ENCODE data around the gene ERG.

ERG gene

DNA sequence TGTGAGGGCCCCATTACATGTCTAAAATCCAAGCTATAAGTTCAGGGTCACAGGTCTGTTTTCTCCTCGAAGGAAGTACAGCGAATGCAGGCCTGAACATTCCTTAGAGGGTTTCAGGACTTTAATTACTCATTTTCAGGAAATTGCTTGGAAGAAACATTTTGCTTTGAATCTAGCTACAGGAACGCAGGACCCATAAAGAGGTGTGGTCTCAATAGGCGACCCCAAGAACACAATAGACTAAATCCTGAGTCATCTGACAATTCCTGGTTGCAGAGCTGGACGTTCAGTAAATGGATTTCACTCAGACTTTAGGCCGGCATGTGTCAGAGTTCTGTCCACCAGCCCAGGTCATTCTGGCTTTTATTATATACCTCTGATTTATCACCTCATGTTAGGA, 1.0 kb upstream of the ERG start:
- DNase-seq (ENCODE audit: low read depth): no peak

DNA sequence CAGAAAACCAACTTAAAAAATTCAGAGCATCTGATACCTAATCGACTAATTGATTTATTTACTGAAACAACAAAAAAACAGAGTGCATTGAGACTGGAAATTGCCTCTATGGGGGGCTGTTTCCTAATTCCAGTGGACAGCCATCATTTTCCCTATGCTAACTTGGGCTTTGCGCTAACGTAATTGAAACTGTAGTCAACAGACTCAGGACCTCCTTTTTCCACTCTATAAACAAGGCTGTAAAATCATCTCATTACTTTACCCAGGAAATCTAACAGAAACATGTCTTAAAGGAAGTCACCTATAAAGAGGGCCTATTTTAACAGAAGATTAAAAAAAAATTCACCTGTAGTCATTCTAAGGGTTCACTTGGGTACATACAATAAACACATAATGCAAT, 2.1 kb downstream of the ERG start:
- no peak for DNase-seq (ENCODE audit: low read depth)

DNA sequence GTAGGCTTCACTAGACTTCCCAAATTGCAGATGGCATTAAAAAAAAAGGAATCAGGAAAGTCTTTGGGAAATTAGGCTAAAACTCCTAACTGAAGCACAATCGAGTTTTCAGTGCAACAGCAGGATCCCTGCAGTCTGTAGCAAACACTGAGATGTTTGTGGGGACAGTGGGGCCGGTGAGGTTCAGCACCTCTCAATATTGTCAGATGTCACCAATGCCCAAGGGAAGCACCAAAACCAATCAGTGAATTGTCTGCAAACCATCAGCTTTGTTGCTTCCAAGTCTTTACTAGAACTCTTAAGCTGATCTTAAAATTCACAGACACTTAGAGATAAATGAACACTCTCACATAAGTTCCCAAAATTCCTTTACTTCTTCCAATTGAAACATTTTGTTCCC, 2.6 kb downstream of the ERG start:
- no peak for DNase-seq (ENCODE audit: low read depth)

DNA sequence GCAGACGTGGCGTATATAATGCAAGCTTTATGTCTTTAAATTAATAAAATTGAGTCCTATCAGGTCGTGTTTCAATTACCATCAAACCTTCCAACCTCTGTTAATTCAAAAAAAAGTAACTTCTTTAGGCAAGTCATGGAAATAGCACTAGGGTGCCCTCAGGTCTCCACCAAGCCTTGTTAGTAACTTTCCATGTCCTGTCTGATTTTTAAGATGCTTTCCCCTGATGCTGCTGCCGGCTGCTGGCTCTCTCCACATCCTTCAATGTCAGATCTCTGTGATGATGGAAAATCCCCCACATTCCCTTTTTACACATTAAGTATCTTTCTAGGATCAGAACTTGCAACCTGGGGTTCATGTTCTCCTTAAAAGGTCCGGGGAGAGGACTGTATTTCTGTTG, 3.0 kb downstream of the ERG start:
- no peak for DNase-seq (ENCODE audit: low read depth)

DNA sequence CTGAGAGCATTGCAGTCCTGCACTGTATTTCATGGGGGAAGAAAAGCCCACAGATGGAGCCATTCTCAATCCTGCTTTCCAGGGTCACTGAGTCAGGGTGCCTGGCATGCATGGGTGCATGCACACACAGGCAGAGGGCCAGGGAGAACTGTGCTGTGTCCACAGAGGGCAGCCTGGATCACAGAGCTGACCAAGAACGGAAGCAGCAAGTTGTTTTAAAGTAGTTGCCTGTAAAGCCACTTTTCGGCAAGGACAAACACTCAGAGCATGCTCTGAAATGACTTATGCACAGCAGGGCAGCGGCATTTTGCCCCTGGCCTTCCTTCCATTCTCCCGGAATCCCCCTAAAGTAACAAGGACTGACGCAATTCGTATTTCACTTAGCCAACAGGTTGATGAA, 3.6 kb downstream of the ERG start:
- DNase-seq (ENCODE audit: low read depth): no peak

DNA sequence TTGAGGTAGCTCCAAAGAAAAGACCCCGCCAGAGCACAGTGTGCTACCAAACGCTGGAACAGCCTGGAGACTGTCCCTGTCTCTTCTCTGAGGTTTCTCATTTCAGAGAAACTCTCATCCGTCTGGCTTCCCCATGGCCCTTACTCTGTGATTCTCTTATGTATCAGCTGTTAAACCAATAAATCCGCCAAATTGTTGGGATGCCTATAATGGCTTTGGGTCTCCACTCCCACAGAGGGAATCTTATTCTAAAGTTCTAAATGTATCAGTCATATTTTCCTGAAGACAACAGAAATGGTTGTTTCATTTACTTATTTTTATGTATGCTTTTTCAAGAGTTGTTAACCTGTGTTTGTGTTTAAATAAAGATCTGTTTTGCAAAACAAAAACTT, 4.0 kb downstream of the ERG start:
- DNase-seq (ENCODE audit: low read depth): no peak

DNA sequence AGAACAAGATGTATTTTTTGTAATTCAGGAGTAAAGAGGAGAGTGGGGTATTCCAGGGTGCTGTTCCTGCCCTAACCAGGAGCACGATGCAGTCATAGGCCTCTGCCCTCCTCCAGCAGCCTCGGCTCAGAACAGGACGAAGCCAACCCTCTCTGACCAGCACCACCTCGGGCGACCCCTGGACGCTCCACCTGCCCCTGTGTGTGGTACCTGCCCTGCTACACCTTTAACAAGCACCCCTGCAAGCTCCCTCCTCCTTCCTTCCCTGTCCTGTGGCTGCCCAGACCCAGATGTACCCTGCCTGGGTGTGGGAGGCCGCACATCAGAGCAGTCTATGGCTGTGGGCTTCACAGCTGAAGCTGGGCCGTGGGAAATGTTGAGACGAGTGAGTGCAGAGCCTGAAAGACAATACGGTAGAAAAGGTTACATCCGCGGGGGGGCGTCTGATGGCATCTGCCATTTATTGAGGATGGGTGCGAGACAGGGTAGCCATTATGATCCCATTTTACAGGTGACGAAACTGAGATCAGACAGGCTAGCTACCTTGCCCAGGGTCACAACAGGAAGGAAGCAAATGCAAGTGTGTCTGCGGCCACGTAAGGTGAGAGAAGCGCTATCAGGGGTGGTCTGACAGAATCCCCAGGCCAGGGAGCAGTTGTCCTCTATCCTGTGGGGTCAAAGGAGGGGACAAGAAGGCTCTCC, 4.6 kb downstream of the ERG start:
- DNase-seq (ENCODE audit: low read depth): no peak

DNA sequence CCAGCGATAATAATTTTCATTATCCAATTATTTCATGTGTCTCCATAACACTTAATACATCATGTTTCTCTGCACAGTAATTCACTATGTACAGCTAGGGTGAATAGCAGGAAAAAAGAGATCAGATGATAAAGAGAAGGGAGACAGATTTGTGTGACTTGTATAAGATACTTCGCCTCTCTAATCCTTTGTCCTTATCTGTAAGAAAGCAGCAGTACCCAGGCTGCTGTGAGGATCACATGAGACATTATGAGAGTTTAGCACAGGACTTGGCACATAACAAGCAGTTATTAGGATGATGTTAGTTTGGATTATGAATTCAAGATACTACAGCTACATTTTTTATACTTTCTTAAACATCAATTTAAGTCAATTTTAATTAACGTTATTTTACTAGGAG, 6.3 kb downstream of the ERG start:
- no peak for DNase-seq (ENCODE audit: low read depth)

DNA sequence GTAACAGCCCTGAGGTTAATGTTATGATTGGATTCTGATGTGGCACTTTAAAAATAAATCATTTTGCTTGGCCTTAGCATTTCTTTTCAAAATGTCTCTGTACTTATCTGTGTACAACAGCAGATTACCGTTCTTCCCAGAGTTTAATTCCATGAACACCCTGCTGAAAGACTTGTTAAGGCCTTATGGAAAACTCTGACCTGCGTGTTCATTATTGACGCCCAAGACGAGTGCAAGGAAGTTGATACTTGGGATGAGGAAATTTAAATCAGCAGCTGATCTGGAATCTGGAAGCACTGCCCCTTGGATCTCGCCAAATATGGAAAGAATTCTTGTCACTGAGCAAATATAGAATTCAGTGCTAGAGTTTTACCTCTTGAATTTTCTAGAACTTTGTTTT, 6.7 kb downstream of the ERG start:
- no peak for DNase-seq (ENCODE audit: low read depth)

DNA sequence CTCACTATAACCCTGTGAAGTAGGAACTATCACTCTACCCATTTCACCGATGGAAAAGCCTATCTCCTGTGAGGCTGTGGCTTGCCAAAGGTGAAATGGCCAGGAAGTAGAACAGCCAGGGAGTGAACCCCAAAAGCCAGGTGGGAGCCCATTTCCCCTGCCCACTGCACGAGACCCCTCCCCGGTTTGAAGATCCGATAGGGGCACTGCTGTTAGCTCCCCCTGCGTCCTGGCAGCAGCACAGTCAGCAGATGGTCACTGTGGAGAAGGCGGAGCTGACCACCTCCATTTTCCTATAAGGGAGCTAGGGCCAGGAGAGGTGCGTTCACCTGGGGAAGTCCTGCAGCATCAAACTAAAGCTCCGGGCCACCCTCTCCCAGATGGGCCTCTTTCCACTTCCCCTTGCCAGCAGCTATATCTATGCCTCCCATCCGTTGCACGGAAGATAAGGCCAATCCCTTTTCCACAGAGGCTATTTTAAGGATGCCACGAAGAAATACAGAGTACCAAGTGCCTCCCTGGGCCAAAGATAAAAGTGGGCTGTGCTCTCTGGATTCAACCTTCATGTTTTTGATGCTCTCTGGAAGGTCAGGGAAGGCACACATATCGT, 7.8 kb downstream of the ERG start:
- no peak for DNase-seq (ENCODE audit: low read depth)

DNA sequence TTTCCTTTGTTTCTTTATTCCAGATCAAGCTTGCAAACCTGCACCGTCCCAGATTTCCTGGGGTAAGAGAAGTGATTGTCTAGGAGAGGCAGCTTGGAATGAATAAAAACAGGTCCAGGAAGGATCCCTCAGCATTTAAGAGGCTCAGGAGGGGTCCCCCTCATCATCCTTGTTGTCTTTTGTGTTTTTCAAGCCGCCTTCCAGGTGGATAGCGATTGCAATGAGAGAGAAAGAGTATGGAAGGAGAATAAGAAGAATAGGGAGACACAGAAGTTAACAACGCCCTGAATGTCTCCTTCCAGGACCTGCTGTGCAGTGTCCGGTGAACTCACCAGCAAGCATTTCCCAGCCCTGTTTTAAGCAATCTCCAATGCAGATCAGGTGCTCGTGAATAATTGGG, 8.5 kb downstream of the ERG start:
- no peak for DNase-seq (ENCODE audit: low read depth)

DNA sequence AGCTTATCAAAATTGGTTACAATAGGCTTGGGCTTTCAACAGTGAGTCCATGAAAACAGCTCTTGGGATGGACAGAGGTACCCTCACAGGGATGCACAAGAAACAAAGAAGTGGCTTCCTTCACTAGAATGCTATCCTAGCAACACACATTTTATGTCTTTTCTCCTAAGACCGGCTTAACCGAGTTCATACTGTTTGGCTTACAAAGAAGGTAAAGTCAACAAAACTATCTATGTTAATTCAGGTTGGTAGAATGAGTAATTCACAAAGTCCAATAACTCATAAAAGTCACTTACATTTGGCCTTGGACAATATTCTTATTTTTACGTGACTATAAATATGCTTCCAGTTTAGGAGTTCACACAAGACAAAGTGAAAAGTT, 9.0 kb downstream of the ERG start:
- no peak for DNase-seq (ENCODE audit: low read depth)

DNA sequence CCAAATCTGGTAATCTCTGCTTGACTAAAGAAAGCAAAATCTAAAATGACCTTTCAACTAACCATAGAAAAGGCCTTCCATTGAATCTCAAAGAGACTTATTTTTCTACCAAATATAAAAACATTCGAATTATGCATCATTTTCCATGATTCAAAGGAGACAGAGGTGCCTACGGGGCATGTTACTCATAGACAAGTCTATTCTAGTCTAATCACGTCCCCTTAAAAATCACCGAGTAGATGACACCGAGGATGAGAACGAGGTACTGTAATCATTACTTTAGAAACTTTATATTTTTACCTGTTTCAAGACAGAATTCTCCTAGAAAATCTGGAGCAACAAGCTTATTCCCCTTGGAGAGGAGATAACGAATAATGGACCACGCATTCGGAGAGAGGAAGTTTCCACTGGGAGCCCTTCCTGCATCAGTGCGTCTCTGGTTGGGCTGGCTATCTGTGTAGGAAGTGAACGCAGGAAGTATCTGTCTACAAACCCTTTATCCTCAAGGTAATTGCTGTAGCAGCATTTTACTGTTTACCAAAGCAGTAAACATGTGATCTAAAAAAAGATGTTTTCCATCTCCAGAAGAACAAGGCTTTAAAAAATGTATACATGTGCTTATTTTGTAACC, 9.5 kb downstream of the ERG start:
- no peak for DNase-seq (ENCODE audit: low read depth)

DNA sequence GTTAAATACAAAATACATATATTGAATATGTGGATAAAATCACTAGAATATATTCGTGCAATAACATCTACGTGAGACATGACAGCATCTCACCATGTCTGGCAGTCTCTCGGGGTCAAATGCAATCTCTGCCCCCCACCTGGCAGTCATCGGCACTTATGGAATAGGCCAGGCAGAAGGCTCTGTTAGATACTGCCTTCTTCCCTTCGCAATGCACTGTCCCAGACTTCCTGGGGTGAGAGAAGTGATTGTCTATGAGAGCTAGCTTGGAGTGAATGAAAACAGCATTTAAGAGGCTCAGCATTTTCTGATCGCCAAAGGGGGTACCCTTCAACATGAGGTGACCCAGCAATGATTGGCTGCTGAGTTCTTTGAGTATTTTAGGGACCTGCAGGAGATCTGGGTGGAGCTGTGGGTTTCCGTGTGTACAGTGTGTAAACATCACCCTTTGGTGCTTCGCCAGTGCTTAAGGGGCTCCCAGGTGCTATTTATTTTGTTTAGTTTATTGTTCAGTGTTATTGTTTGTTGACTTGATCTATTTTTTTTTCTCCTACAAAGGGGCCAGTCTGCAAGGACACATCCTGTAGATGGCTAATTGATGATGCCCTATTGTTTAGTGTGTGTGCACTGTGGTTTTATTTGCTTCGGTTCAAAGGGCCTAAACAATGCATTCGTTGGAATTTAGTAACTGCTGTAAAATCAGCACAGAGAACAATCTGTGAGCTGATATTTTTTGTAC, 10.2 kb downstream of the ERG start:
- DNase-seq (ENCODE audit: low read depth): no peak

DNA sequence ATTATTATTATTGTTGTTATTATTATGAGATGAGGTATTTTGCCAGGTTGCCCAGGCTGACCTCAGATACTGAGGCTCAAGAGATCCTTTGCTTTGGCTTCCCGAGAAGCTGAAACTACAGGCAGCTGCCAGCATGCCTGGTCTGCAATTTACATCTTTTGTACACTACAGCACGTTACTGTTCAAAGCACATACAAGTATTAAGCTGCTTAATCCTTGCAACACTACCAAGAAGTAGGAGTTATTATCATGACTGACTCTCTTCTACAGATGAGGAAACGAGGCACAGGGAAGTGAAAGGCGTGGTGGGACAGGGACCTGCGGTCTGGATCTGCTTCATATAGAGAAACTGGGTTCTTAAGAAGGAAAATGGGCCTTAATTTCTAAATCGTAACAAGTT, 11.6 kb downstream of the ERG start:
- DNase-seq (ENCODE audit: low read depth): no peak

DNA sequence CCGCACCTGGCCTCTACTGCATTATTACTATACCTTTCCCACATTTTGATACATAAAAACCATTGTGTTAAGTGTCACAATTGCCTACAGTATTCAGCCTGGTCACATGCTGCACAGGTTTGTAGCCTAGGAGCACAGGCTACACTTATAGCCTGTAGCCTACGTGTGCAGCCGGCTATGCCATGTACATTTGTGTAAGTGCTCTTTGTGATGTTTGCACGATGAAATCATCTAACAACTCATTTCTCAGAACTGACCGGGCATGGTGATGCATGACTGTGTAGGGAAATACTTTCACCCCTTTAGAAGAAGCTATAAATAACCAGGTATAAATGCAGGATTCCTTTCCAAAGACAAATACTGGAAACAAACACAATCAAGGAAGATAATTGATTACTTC, 12.1 kb downstream of the ERG start:
- no peak for DNase-seq (ENCODE audit: low read depth)

DNA sequence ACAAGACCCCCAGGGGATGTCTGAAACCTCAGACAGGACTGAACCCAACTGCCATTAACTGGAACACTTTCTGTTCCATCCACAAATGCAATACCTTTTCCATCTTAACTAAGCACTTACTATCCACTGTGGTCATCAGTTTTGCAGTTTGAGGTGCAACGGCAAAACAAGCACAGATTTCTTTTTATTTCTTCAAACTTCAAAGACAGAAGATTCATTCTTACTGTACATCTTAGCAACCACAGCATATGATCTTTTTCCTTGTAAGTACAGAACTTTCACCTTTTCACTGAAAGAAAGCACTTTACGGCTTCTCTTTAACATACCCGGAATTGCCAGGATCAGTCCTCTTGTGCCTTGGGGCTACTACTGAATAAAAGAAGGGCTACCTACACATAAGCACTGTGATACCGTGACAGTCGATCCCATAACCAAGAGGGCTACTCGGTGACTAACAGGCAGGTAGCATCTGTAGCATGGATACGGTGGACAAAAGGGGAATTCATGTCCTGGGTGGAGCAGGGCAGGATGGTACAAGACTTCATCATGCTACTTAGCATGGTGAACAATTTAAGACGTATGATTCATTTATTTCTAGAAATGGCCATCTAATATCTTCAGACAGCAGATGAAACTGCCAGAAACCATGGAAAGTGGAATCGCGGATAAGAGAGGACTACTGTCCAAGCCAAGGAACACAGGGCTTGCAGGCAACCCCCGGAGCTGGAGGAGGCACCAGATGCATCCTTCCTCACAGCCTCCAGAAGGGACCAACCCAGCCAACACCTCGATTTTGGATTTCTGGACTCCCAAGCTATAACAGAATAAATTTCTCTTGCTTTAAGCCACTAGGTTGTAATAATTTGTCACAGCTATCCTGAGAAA, 18.4 kb downstream of the ERG start:
- DNase-seq (ENCODE audit: low read depth): no peak

DNA sequence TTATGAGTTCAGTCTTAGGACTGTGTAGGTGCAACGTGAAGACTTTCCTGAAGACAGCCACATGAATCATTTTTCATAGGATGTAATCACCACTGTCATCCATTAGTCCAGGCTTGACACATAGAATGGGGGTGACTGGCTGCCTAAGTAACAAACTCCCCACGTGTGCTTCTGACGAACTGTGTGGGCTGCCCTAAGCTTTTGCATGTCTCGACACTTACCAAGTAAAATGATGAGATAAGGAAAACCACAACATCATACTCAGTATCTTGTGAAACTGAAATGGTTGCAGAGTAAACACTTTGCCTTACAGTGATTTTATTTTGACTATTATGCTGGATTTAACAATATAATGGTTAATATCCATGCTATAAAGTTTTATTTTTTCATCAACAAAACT, 19.5 kb downstream of the ERG start:
- DNase-seq (ENCODE audit: low read depth): no peak

DNA sequence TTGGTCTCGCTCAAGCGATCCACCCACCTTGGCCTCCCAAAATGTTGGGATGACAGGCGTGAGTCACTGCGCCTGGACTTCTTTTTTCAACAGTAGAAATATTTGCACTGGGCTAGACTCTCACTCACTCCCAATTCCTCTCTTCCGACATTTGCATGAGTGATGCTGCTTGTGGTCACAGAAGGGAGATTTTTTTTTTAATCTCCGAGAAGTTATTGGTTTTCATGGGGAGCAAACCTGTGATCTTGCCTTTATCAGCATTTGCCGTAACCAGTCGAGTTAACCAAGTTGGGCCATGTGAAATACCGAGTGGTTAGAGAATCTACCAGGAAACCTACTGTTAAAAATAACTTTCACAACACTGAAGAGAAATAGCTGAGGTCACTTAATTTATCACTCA, 21.1 kb downstream of the ERG start:
- DNase-seq (ENCODE audit: low read depth): no peak

DNA sequence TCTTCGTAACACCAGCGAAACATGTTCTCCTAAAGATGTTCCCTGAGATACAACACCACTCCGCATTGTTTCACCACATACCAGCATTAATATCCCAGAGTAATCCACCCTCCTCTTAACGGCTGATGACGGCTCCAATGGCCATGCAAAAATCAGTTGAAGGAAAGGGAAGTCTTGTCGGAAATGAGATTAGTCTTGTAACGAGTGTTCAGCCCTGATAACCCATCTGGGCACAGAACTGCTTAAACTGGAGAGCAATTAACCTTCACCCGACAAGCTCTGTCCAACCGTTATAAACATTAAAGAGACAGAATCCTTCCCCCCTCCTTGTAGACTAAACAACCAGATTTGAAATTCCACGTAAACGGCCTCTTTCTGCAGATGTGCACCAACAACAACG, 21.9 kb downstream of the ERG start:
- no peak for DNase-seq (ENCODE audit: low read depth)

DNA sequence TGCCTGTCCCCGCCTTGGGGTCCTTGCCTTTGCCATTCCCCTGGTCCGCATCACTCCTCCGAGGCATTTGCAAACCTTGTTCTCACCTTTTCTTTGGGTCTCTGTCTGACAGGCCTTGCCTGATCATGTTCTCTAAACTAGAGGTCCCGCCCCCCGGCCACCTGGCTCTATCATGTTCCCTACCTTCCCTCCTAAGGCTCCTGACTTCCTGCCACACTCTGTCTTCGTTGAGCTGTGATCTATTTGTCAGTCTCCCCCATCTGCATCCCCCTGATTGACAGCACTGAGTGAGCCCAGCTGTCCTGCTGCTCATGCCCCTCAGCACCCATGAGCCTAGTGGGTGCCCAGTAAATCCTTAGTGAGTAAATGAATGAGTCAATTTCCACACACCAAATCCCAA, 22.8 kb downstream of the ERG start:
- DNase-seq (ENCODE audit: low read depth): no peak

DNA sequence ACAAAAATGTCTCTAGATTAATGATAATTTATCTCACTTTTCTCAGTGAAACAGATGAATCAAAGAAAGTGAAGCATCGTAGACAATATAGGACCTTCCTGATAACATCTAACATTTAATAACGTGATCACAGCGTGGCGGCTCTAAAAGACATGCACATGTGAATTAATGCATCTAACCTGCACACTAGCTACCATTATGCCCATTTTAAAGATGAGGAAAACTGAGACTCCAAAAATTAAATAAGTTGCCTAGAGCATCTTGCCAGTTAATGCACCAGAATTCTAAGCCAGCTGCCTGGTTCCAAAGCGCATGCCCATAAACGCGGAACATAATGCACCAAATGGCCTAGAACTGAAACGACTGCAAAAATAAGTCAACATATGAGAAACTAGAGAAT, 23.5 kb downstream of the ERG start:
- DNase-seq (ENCODE audit: low read depth): no peak

All from T-helper 22 cell (primary cell).